Esophagus squamous epithelium (tissue), 4 donors: Measurements from ENCODE around the gene SLC6A3.

Experiments used
- CTCF ChIP-seq, 6 experiments: fragments of 450-650 bp in 4 of 6; fragments of 200-600 bp in 2 of 6; sonication (generic) in 2 of 6; IDR thresholded peaks; one replicate each; pipeline ENCODE4 v1.5.1; 2016 to 2019; ENCODE audit warnings: antibody characterized with exemption in 6 of 6, mild to moderate bottlenecking in 4 of 6, moderate library complexity in 4 of 6
- POLR2A ChIP-seq, 4 donors: fragments of 450-650 bp; IDR thresholded peaks; one replicate each; pipeline ENCODE4 v1.6.1; 2017; ENCODE audit warnings: antibody characterized with exemption in 4 of 4, mild to moderate bottlenecking in 4 of 4, moderate library complexity in 3 of 4

- TF ChIP-seq POLR2A (IDR thresholded peaks at IDR 0.05) (no peak), CTCF (IDR thresholded peaks at IDR 0.05) (no peak)
Observed at GRCh38 chr5:1435369-1435768, 9.9 kb downstream of the SLC6A3 start.
